ENCODE measurements around the gene MPV17L2.

DNA sequence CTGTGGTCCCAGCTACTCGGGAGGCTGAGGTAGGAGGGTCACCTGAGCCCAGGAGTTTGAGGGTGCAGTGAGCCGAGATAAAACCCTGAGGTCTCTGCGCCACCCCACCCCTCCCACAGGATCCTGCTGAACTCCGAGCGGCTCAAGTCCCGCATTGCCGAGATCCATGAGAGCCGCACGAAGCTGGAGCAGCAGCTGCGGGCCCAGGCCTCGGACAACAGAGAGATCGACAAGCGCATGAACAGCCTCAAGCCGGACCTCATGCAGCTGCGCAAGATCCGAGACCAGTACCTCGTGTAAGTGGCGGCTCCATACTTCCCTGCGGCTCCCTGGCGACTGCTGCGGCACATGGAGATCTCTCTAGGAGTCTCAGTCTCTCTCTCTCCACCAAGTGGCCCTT is 26.0 kb upstream of the MPV17L2 start:
- TF ChIP-seq POLR2A (IDR thresholded peaks at IDR 0.05) (no peak), CTCF (IDR thresholded peaks at IDR 0.05) (no peak)

All from uterus (tissue), 2 donors.